H1 (cell line): ENCODE results near the gene NAA60.

Source experiments
- CTCF ChIP-seq, 3 experiments: IDR thresholded peaks; 1 replicate in 2 of 3; 2 replicates in 1 of 3; pipeline versions ENCODE4 v1.5.1 to v1.6.1; 2011; ENCODE audit warnings: low read length in 3 of 3, mild to moderate bottlenecking in 3 of 3, inconsistent platforms in 2 of 3, low read depth in 1 of 3, moderate library complexity in 1 of 3; ENCODE audit not compliant: insufficient read depth in 1 of 3; ENCODE audit errors: control extremely low read depth in 1 of 3
- EP300 ChIP-seq, 2 experiments: IDR thresholded peaks; 1 replicate in 1 of 2; 2 replicates in 1 of 2; pipeline ENCODE4 v1.6.1; 2011 to 2012; ENCODE audit warnings: low read depth in 2 of 2, low read length in 2 of 2, mild to moderate bottlenecking in 2 of 2, borderline replicate concordance in 1 of 2, inconsistent platforms in 1 of 2, moderate library complexity in 1 of 2
- EZH2 ChIP-seq: fragments of 200-600 bp; sonication (generic); IDR thresholded peaks from 2 replicates; pipeline ENCODE4 v1.7.1; 2012; ENCODE audit warnings: low read depth, mild to moderate bottlenecking, moderate library complexity, low read length, inconsistent platforms; ENCODE audit not compliant: severe bottlenecking
- POLR2AphosphoS5 ChIP-seq: IDR thresholded peaks from 2 replicates; pipeline ENCODE4 v1.6.1; 2011; ENCODE audit warnings: low read depth, low read length
- RBBP5 ChIP-seq: IDR thresholded peaks from 2 replicates; pipeline ENCODE4 v1.7.1; 2012; ENCODE audit warnings: low read depth, mild to moderate bottlenecking, inconsistent platforms, low read length, moderate library complexity, borderline replicate concordance
- RXRA ChIP-seq: IDR thresholded peaks from 2 replicates; pipeline ENCODE4 v1.6.1; 2011; ENCODE audit warnings: low read depth, mild to moderate bottlenecking, low read length, moderate library complexity; ENCODE audit not compliant: insufficient read depth
- TCF12 ChIP-seq: IDR thresholded peaks from 2 replicates; pipeline ENCODE4 v1.6.1; 2011; ENCODE audit warnings: low read depth, mild to moderate bottlenecking, low read length
- YY1 ChIP-seq: IDR thresholded peaks from 2 replicates; pipeline ENCODE4 v1.6.1; 2011; ENCODE audit warnings: low read depth, mild to moderate bottlenecking, low read length
- ZNF274 ChIP-seq: IDR thresholded peaks from 2 replicates; pipeline ENCODE4 v1.7.0; 2012; ENCODE audit warnings: low read length, borderline replicate concordance; ENCODE audit errors: extremely low read depth

DNA sequence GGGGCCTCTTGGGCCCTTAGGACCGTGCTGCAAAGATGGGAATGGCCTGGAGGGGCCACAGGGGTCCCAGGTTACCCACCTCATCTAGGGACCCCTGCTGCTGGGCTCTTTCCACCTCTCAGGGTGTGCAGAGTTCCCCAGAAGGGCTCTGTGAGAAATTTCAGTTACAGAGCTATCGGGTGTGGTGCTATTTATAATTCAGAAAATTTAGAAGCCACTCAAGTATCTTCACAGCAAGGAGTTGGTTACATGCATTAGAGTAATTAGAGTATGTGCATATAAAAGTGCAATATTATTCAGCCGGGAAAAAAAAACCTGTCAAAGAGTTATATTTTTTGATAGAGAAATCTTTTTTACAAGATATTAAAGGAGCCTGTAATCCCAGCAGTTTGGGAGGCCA is 32.9 kb downstream of the NAA60 start:
- no peak for TF ChIP-seq TCF12
- TF ChIP-seq RBBP5 = no peak
- no peak for TF ChIP-seq EZH2
- no peak for TF ChIP-seq EP300 (IDR thresholded peaks at IDR 0.05; ENCODE audit: borderline replicate concordance in 1 of 2, low read depth in 2 of 2, low read length in 2 of 2)
- no peak for TF ChIP-seq RXRA
- TF ChIP-seq ZNF274 = no peak
- no peak for TF ChIP-seq POLR2AphosphoS5
- TF ChIP-seq YY1 = no peak
- no peak for TF ChIP-seq CTCF (IDR thresholded peaks at IDR 0.05; ENCODE audit: control extremely low read depth in 1 of 3, insufficient read depth in 1 of 3, low read depth in 1 of 3, low read length in 3 of 3)
